Suprapubic skin (tissue), 4 donors: ENCODE data around the gene NKAIN4. TPM values are rescaled to one million over a fixed set of nuclear protein-coding genes. Genes with fewer than 3 reads are reported as not detected.
A peak's percentile ranks its signal among the peaks of the same experiment; 100 is the strongest.

Experiments
- DNase-seq, 2 donors: peaks; one replicate each; pipeline ENCODE4 v3.0.0-alpha.2; 2019; ENCODE audit warnings: low spot score in 2 of 2
- H3K27ac ChIP-seq: fragments of 200-600 bp; sonication (generic); one replicate; pipeline ENCODE4 v1.5.1; 2019
- H3K27me3 ChIP-seq: fragments of 200-600 bp; sonication (generic); one replicate; pipeline ENCODE4 v1.5.1; 2019
- H3K36me3 ChIP-seq: fragments of 200-600 bp; sonication (generic); one replicate; pipeline ENCODE4 v1.5.1; 2019
- H3K4me1 ChIP-seq: fragments of 200-600 bp; sonication (generic); one replicate; pipeline ENCODE4 v1.5.1; 2019
- H3K4me3 ChIP-seq: fragments of 200-600 bp; sonication (generic); one replicate; pipeline ENCODE4 v1.5.1; 2019; ENCODE audit warnings: mild to moderate bottlenecking
- H3K9me3 ChIP-seq: fragments of 200-600 bp; sonication (generic); one replicate; pipeline ENCODE4 v1.5.1; 2019
- CTCF ChIP-seq, 2 donors: fragments of 200-600 bp in 1 of 2; fragments of 450-650 bp in 1 of 2; sonication (generic) in 1 of 2; IDR thresholded peaks; one replicate each; pipeline ENCODE4 v1.5.1; 2016 to 2019; ENCODE audit warnings: antibody characterized with exemption in 2 of 2, mild to moderate bottlenecking in 1 of 2, moderate library complexity in 1 of 2
- EP300 ChIP-seq: sonication (generic); formaldehyde crosslinking; IDR thresholded peaks from one replicate; pipeline ENCODE4 v1.6.1; 2017; ENCODE audit warnings: antibody characterized with exemption
- POLR2A ChIP-seq, 2 donors: fragments of 450-650 bp; IDR thresholded peaks; one replicate each; pipeline ENCODE4 v1.6.1; 2017; ENCODE audit warnings: antibody characterized with exemption in 2 of 2, mild to moderate bottlenecking in 2 of 2, moderate library complexity in 2 of 2
- POLR2AphosphoS5 ChIP-seq, 3 donors: sonication (generic); formaldehyde crosslinking; IDR thresholded peaks; one replicate each; pipeline ENCODE4 v1.6.1; 2017; ENCODE audit warnings: antibody characterized with exemption in 3 of 3
- WGBS: methylation state at CpG from one replicate; pipeline ENCODE4 v1.1.5; 2018; 5-methylcytosine and 5-hydroxymethylcytosine counted together
- total RNA-seq, 4 donors: library from RNA; depleted of rRNA; stranded (reverse); fragments of >200 nt; gene quantifications; one replicate each; pipeline ENCODE4 v1.1.0, GENCODE V29; 2016

The NKAIN4 gene
- total RNA-seq, 4 donors from 2014 or later = 0.42 TPM; not detected in 3

GRCh38 chr20:63273635-63274380 is 19.5 kb upstream of the NKAIN4 start:
- H3K9me3 ChIP-seq = no peaks in the 10 kb centered on the region
- H3K4me3 ChIP-seq = peak overlapping the region; percentile 90
- peaks cover 34% of the 10 kb centered on the region for H3K4me1 ChIP-seq
- no peak for DNase-seq
- no peak overlapping the region for H3K27ac ChIP-seq
- peaks cover 33% of the 10 kb centered on the region for H3K36me3 ChIP-seq
- no peaks in the 10 kb centered on the region for H3K27me3 ChIP-seq
- no peak for TF ChIP-seq CTCF (IDR thresholded peaks at IDR 0.05)
- TF ChIP-seq POLR2AphosphoS5 (IDR thresholded peaks at IDR 0.05) = no peak
- TF ChIP-seq EP300 = no peak
- TF ChIP-seq POLR2A (IDR thresholded peaks at IDR 0.05) = no peak
- WGBS = 26% methylated on average over 18 of the region's 20 CpGs

- H3K36me3 ChIP-seq = peaks cover 26% of the 10 kb centered on the region
- H3K4me3 ChIP-seq = peak overlapping the region; percentile 90
- no peak for TF ChIP-seq POLR2A (IDR thresholded peaks at IDR 0.05)
- no peak for TF ChIP-seq CTCF (IDR thresholded peaks at IDR 0.05)
- no peak for TF ChIP-seq EP300
- TF ChIP-seq POLR2AphosphoS5 (IDR thresholded peaks at IDR 0.05) = no peak
- peak overlapping the region; percentile 51 for H3K27ac ChIP-seq
- no peaks in the 10 kb centered on the region for H3K27me3 ChIP-seq
- H3K9me3 ChIP-seq = no peaks in the 10 kb centered on the region
- 0% methylated on average over 18 of the region's 37 CpGs for WGBS
- no peak for DNase-seq
- H3K4me1 ChIP-seq = peaks cover 39% of the 10 kb centered on the region
These were observed 18.9 kb upstream of the NKAIN4 start for GRCh38 chr20:63273059-63273579.

- peak within 1 kb of the TSS; percentile 90 for H3K4me3 ChIP-seq
- peak in 2 of 3 donors; percentile 18 to 68 for TF ChIP-seq POLR2AphosphoS5 (IDR thresholded peaks at IDR 0.05)
- peak in 1 of 2 donors; percentile 41 for TF ChIP-seq POLR2A (IDR thresholded peaks at IDR 0.05)
- TF ChIP-seq CTCF (IDR thresholded peaks at IDR 0.05) = no peak
- peak; percentile 93 to 94 for DNase-seq
- H3K36me3 ChIP-seq = peaks cover 19% of the 10 kb centered on the region
- WGBS = 8% methylated on average over 7 of the region's 97 CpGs
- peak within 1 kb of the TSS; percentile 51 for H3K27ac ChIP-seq
- no peaks in the 10 kb centered on the region for H3K9me3 ChIP-seq
- no peaks in the 10 kb centered on the region for H3K27me3 ChIP-seq
- H3K4me1 ChIP-seq = peaks cover 39% of the 10 kb centered on the region
These were observed 18.1 kb upstream of the NKAIN4 start, which contains the start of gene ARFGAP1 for GRCh38 chr20:63272105-63273058. ARFGAP1 (plus strand) TSS chr20:63272813; CDS start chr20:63275581, 2,768 bp downstream.

- TF ChIP-seq EP300 = no peak
- TF ChIP-seq POLR2AphosphoS5 (IDR thresholded peaks at IDR 0.05) = no peak
- TF ChIP-seq POLR2A (IDR thresholded peaks at IDR 0.05) = no peak
- TF ChIP-seq CTCF (IDR thresholded peaks at IDR 0.05) = no peak
- Histone ChIP-seq H3K27me3 (peaks cover 8% of the 10 kb centered on the region), H3K9me3 (no peaks in the 10 kb centered on the region), H3K27ac (no peak overlapping the region), H3K4me3 (no peak overlapping the region), H3K4me1 (peaks cover 39% of the 10 kb centered on the region), H3K36me3 (peaks cover 3% of the 10 kb centered on the region)
- DNase-seq = no peak
- 87% methylated on average over 9 of the region's 9 CpGs for WGBS
These were observed 16.5 kb upstream of the NKAIN4 start for GRCh38 chr20:63270606-63271325.
